ENCODE data around the gene CSNK1A1. TPM values are rescaled to one million over a fixed set of nuclear protein-coding genes. Genes with fewer than 3 reads are reported as not detected.
A peak's percentile ranks its signal among the peaks of the same experiment; 100 is the strongest.

CSNK1A1 gene
- total and polyA plus RNA-seq, 8 donors: 60.5 to 408 (median 178) TPM

- Histone ChIP-seq H3K27ac (peak overlapping the region in 1 of 5 donors; percentile 26), H3K4me1 (peaks cover 12 to 16% (median 13%) of the 10 kb centered on the region in 4 donors), H3K4me3 (no peak overlapping the region), H3K27me3 (no peaks in the 10 kb centered on the region), H3K36me3 (no peaks in the 10 kb centered on the region), H3K9me3 (no peaks in the 10 kb centered on the region)
- 52 to 100% (median 82%) methylated on average over 1 to 3 of the region's 3 CpGs for WGBS, 5 donors
- intact Hi-C loops (cut with DNase I; ENCODE audit: low total_unique reads): no loop called here
- DNase-seq: peak; percentile 59 to 60
- TF ChIP-seq CTCF (IDR thresholded peaks at IDR 0.05) (no peak), POLR2AphosphoS5 (IDR thresholded peaks at IDR 0.05) (no peak), EP300 (IDR thresholded peaks at IDR 0.05) (no peak), POLR2A (IDR thresholded peaks at IDR 0.05) (no peak)
These were observed 77.0 kb downstream of the CSNK1A1 start for GRCh38 chr5:149474198-149474597.

GRCh38 chr5:149473441-149473840, 77.8 kb downstream of the CSNK1A1 start:
- intact Hi-C loops (cut with DNase I; ENCODE audit: low total_unique reads): no loop called here
- no peak overlapping the region for H3K4me3 ChIP-seq
- H3K27ac ChIP-seq: no peak overlapping the region
- no peak for DNase-seq
- H3K9me3 ChIP-seq: no peaks in the 10 kb centered on the region
- 84 to 98% (median 96%) methylated on average over 7 of the region's 7 CpGs for WGBS, 5 donors
- no peaks in the 10 kb centered on the region for H3K27me3 ChIP-seq
- H3K4me1 ChIP-seq: peaks cover 12 to 16% (median 13%) of the 10 kb centered on the region in 4 donors
- H3K36me3 ChIP-seq: no peaks in the 10 kb centered on the region
- no peak for TF ChIP-seq POLR2AphosphoS5 (IDR thresholded peaks at IDR 0.05)
- TF ChIP-seq CTCF (IDR thresholded peaks at IDR 0.05): no peak
- no peak for TF ChIP-seq POLR2A (IDR thresholded peaks at IDR 0.05)

- Histone ChIP-seq H3K27ac (peak overlapping the region in 2 of 5 donors; percentile 51 to 71), H3K36me3 (no peaks in the 10 kb centered on the region), H3K4me3 (no peak overlapping the region), H3K4me1 (peaks cover 12 to 16% (median 13%) of the 10 kb centered on the region in 4 donors), H3K9me3 (no peaks in the 10 kb centered on the region), H3K27me3 (no peaks in the 10 kb centered on the region)
- TF ChIP-seq POLR2A (IDR thresholded peaks at IDR 0.05) (no peak), POLR2AphosphoS5 (IDR thresholded peaks at IDR 0.05) (no peak), CTCF (IDR thresholded peaks at IDR 0.05) (no peak), EP300 (IDR thresholded peaks at IDR 0.05) (no peak)
- intact Hi-C loops (cut with DNase I; ENCODE audit: low total_unique reads): no loop called here
- DNase-seq: no peak
- WGBS, 5 donors: 78 to 95% (median 91%) methylated on average over 6 to 7 of the region's 7 CpGs
These were observed 78.8 kb downstream of the CSNK1A1 start for GRCh38 chr5:149472399-149472798.

- WGBS, 5 donors: 44 to 57% (median 55%) methylated on average over 15 of the region's 15 CpGs
- no peak for TF ChIP-seq CTCF (IDR thresholded peaks at IDR 0.05)
- peak; percentile 43 to 77 (median 45) for TF ChIP-seq POLR2AphosphoS5 (IDR thresholded peaks at IDR 0.05)
- TF ChIP-seq EP300 (IDR thresholded peaks at IDR 0.05): no peak
- intact Hi-C loops (cut with DNase I; ENCODE audit: low total_unique reads): no loop called here
- peak; percentile 53 to 72 for DNase-seq
- no peak overlapping the region for H3K4me3 ChIP-seq
- peak overlapping the region in 4 of 5 donors; percentile 29 to 71 (median 50) for H3K27ac ChIP-seq
- no peaks in the 10 kb centered on the region for H3K36me3 ChIP-seq
- peaks cover 12 to 23% (median 14%) of the 10 kb centered on the region in 4 donors for H3K4me1 ChIP-seq
- H3K27me3 ChIP-seq: no peaks in the 10 kb centered on the region
- H3K9me3 ChIP-seq: no peaks in the 10 kb centered on the region
These were observed 79.6 kb downstream of the CSNK1A1 start for GRCh38 chr5:149471406-149472183.
